Activated CD4-positive, alpha-beta memory T cell treated with anti-CD3 and anti-CD28 coated beads, Interleukin-2, amount 10 ng/mL, durations not matched to agents 7 days and 5 days (primary cell): Measurements from ENCODE around the gene CRLF2. TPM values are rescaled to one million over a fixed set of nuclear protein-coding genes. Genes with fewer than 3 reads are reported as not detected.

Experiments
- CTCF ChIA-PET: fragments of 350-600 bp; sonication (Branson Sonifier 250); formaldehyde crosslinking; loops from one replicate; lab custom pipeline; 2021; ENCODE audit warnings: antibody characterized with exemption, inconsistent platforms; lab: Charles Lee
- POLR2A ChIA-PET: fragments of 350-600 bp; sonication (Branson Sonifier 250); formaldehyde crosslinking; loops from one replicate; lab custom pipeline; 2021; ENCODE audit warnings: antibody characterized with exemption; lab: Charles Lee
- DNase-seq: peaks from one replicate; pipeline ENCODE4 v3.0.0-alpha.2; 2020
- H3K27ac Mint-ChIP-seq: one replicate; pipeline ENCODE4 v1.8.0; 2021; ENCODE audit warnings: mild to moderate bottlenecking, mixed read lengths
- H3K27me3 Mint-ChIP-seq: one replicate; pipeline ENCODE4 v1.8.0; 2021; ENCODE audit warnings: mixed read lengths
- H3K36me3 Mint-ChIP-seq: one replicate; pipeline ENCODE4 v1.8.0; 2021; ENCODE audit warnings: low read depth, mixed read lengths
- H3K4me1 Mint-ChIP-seq: one replicate; pipeline ENCODE4 v1.8.0; 2021; ENCODE audit warnings: mixed read lengths
- H3K4me3 Mint-ChIP-seq: one replicate; pipeline ENCODE4 v1.8.0; 2021; ENCODE audit warnings: mild to moderate bottlenecking, mixed read lengths
- H3K9me3 Mint-ChIP-seq: one replicate; pipeline ENCODE4 v1.8.0; 2021; ENCODE audit warnings: mixed read lengths
- total RNA-seq, 2 experiments: library from RNA; stranded (reverse); gene quantifications; one replicate each; pipeline ENCODE4 v1.2.3, GENCODE V29; 2021

The CRLF2 gene
- total RNA-seq, 2 experiments from 2014 or later: 5.9 to 6.8 TPM

DNA sequence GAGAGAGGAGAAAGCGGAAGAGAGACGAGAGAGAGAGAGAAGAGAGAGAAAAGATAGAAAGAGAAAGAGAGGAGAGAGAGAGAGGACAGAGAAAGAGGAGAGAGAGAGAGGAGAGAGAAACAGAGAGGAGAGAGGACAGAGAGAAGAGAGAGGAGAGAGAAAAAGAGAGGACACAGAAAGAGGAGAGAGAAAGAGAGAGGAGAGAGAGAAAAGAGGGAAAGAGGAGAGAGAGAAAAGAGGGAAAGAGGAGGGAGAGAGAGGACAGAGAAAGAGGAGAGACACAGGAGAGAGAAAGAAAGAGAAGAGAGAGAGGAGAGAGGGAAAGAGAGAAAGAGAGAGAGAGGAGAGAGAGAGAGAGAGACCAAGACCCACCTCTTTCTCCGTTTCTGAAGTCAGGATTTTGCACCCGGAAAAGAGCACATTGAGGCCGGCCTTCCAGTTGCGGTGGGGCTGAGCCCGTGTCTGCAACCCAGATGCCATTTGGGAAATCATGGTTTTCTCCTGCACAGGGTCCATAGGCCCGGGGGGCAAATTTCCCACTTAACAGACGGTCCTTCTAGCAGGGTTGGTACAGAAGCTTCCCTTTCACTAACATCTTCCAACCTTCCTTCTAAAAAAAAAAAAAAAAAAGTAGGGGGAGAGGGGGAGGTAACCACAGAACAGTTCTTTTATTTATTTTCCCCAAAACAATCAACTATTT lies 60.9 kb downstream of the CRLF2 start:
- Mint-ChIP-seq H3K36me3 (no peaks in the 10 kb centered on the region), H3K9me3 (no peaks in the 10 kb centered on the region), H3K27ac (no peak overlapping the region), H3K4me1 (no peaks in the 10 kb centered on the region), H3K4me3 (no peak overlapping the region), H3K27me3 (no peaks in the 10 kb centered on the region)
- POLR2A ChIA-PET: no interaction called here
- DNase-seq: no peak
- CTCF ChIA-PET: no interaction called here

GRCh38 chrX:1150569-1151347 lies 61.7 kb downstream of the CRLF2 start:
- Mint-ChIP-seq H3K27me3 (no peaks in the 10 kb centered on the region), H3K36me3 (no peaks in the 10 kb centered on the region), H3K4me1 (no peaks in the 10 kb centered on the region), H3K9me3 (no peaks in the 10 kb centered on the region), H3K4me3 (no peak overlapping the region), H3K27ac (no peak overlapping the region)
- CTCF ChIA-PET: no interaction called here
- POLR2A ChIA-PET: no interaction called here
- DNase-seq: no peak

GRCh38 chrX:1147611-1148515 lies 64.6 kb downstream of the CRLF2 start:
- Mint-ChIP-seq H3K4me1 (no peaks in the 10 kb centered on the region), H3K4me3 (no peak overlapping the region), H3K36me3 (no peaks in the 10 kb centered on the region), H3K27ac (no peak overlapping the region), H3K27me3 (no peaks in the 10 kb centered on the region), H3K9me3 (no peaks in the 10 kb centered on the region)
- ChIA-PET POLR2A (no interaction called here), CTCF (no interaction called here)
- no peak for DNase-seq

- H3K36me3 Mint-ChIP-seq: no peaks in the 10 kb centered on the region
Observed at GRCh38 chrX:1144293-1144692, 68.2 kb downstream of the CRLF2 start.

More at GRCh38 chrX:1144293-1144692, 68.2 kb downstream of the CRLF2 start:
- CTCF ChIA-PET: no interaction called here
- Mint-ChIP-seq H3K27ac (no peak overlapping the region), H3K4me3 (no peak overlapping the region), H3K27me3 (no peaks in the 10 kb centered on the region), H3K4me1 (no peaks in the 10 kb centered on the region), H3K9me3 (no peaks in the 10 kb centered on the region)
- DNase-seq: no peak
- POLR2A ChIA-PET: no interaction called here

Other genes with a start within 250 kb of the CRLF2 start
- gene CSF2RA, start 56.2 kb upstream of the CRLF2 start, total RNA-seq: 1 to 10 TPM in 1 of 2 experiments, under 1 TPM in 1; 0.35 to 1.1 TPM
- 10 to 100 TPM; 35.2 to 35.4 TPM for gene IL3RA, start 124.1 kb upstream of the CRLF2 start, total RNA-seq
- gene SLC25A6, start 179.5 kb upstream of the CRLF2 start, total RNA-seq: 100 to 1,000 TPM; 249 to 255 TPM
- gene ASMTL, start 240.3 kb upstream of the CRLF2 start, total RNA-seq: 10 to 100 TPM; 62.2 to 63.3 TPM